ENCODE results near the gene GHR. TPM values are rescaled to one million over a fixed set of nuclear protein-coding genes. Genes with fewer than 3 reads are reported as not detected.

Gene GHR
- total and polyA plus RNA-seq, 10 of the 15 experiments (the other 5 are each of a cell fraction or from before 2014, with no cell fraction given) = 0.23 to 10.2 (median 0.48) TPM

GRCh38 chr5:42590566-42590965 is 167.3 kb downstream of the GHR start:
- DNase-seq (ENCODE audit: low read depth, low spot score) (no peak), FAIRE-seq (no peak), ATAC-seq (no peak)
- RAD21 ChIA-PET (ENCODE audit: unreplicated experiment) = interaction anchor here (1.0 to 1.4 kb wide), 4 partner anchors 8 to 168 kb away, joined by 3 to 5 read pairs (median 4); no protein-coding TSS in a partner anchor
- Histone ChIP-seq H3K36me3 (ENCODE audit: control insufficient read depth in 2 of 2, insufficient read depth in 2 of 2, low read length in 1 of 2) (no peaks in the 10 kb centered on the region), H3K4me1 (ENCODE audit: control insufficient read depth, insufficient read depth, low read length) (no peaks in the 10 kb centered on the region), H3K27me3 (replicated peaks in 1 of 2; ENCODE audit: control insufficient read depth in 2 of 2, insufficient read depth in 2 of 2, low read length in 1 of 2) (no peaks in the 10 kb centered on the region; a peak in 1 of 4 replicates), H3K4me2 (ENCODE audit: control insufficient read depth, insufficient read depth) (no peak overlapping the region), H3K4me3 (no peak overlapping the region), H2AFZ (ENCODE audit: control insufficient read depth, low read depth, low read length) (no peak overlapping the region), H3K79me2 (ENCODE audit: control insufficient read depth, insufficient read depth, low read length) (no peaks in the 10 kb centered on the region), H3K9ac (ENCODE audit: control insufficient read depth, insufficient read depth, low read length) (no peak overlapping the region), H3K9me3 (replicated peaks; ENCODE audit: control insufficient read depth, insufficient read depth, low read length) (no peaks in the 10 kb centered on the region), H4K20me1 (ENCODE audit: control insufficient read depth, insufficient read depth) (no peaks in the 10 kb centered on the region), H3K27ac (ENCODE audit: control insufficient read depth, insufficient read depth) (no peak overlapping the region)
- SMC1A ChIA-PET (ENCODE audit: uncharacterized antibody, unreplicated experiment) = interaction anchor here (0.8 to 2.2 kb wide), 9 partner anchors 9 to 533 kb away, joined by 3 to 9 read pairs (median 4); no protein-coding TSS in a partner anchor
- no peak for TF ChIP-seq TCF12 (IDR thresholded peaks at IDR 0.05; ENCODE audit: low read depth, low read length)
- TF ChIP-seq PKNOX1 (IDR thresholded peaks at IDR 0.05) = no peak
- no peak for TF ChIP-seq JUNB (IDR thresholded peaks at IDR 0.05)
- TF ChIP-seq MXI1 (IDR thresholded peaks at IDR 0.05; ENCODE audit: low read depth, low read length) = no peak
- BruUV-seq (replicated peaks) = no TSS peak
- CTCF ChIA-PET = interaction anchor here (0.9 to 1.8 kb wide), 7 partner anchors 16 to 533 kb away, joined by 3 to 5 read pairs (median 4); partner anchors contain the start of gene GHR
- intact Hi-C loops (cut with micrococcal nuclease; ENCODE audit: unreplicated experiment) = no loop called here
- in situ Hi-C loops (cut with MboI) = no loop called here
- POLR2A ChIA-PET = interaction anchor here (0.8 kb wide), 1 partner anchor 15 kb away, joined by 3 read pairs; no protein-coding TSS in a partner anchor

GRCh38 chr5:42591015-42591414 is 167.8 kb downstream of the GHR start:
- H3K79me2 ChIP-seq (ENCODE audit: control insufficient read depth, insufficient read depth, low read length) = no peaks in the 10 kb centered on the region
- no TSS peak for BruUV-seq (replicated peaks)
- H3K4me3 ChIP-seq = no peak overlapping the region
- H3K27me3 ChIP-seq (replicated peaks in 1 of 2; ENCODE audit: control insufficient read depth in 2 of 2, insufficient read depth in 2 of 2, low read length in 1 of 2) = no peaks in the 10 kb centered on the region; a peak in 1 of 4 replicates
- ATAC-seq = no peak
- TF ChIP-seq NBN (IDR thresholded peaks at IDR 0.05) = no peak
- H3K27ac ChIP-seq (ENCODE audit: control insufficient read depth, insufficient read depth) = no peak overlapping the region
- ChIA-PET CTCF (interaction anchor here (1.2 to 1.8 kb wide), 7 partner anchors 9 to 533 kb away, joined by 3 to 5 read pairs (median 4); partner anchors contain the start of gene GHR), RAD21 (ENCODE audit: unreplicated experiment) (interaction anchor here (0.9 to 1.4 kb wide), 5 partner anchors 9 to 122 kb away, joined by 3 to 5 read pairs (median 3); no protein-coding TSS in a partner anchor), POLR2A (interaction anchor here (0.8 kb wide), 1 partner anchor 15 kb away, joined by 3 read pairs; no protein-coding TSS in a partner anchor), SMC1A (ENCODE audit: uncharacterized antibody, unreplicated experiment) (interaction anchor here (0.8 to 1.8 kb wide), 8 partner anchors 8 to 534 kb away, joined by 3 to 7 read pairs (median 4); no protein-coding TSS in a partner anchor)
- H3K4me2 ChIP-seq (ENCODE audit: control insufficient read depth, insufficient read depth) = no peak overlapping the region
- no peaks in the 10 kb centered on the region for H4K20me1 ChIP-seq (ENCODE audit: control insufficient read depth, insufficient read depth)
- FAIRE-seq = no peak
- no peak overlapping the region for H3K9ac ChIP-seq (ENCODE audit: control insufficient read depth, insufficient read depth, low read length)
- no peak overlapping the region for H2AFZ ChIP-seq (ENCODE audit: control insufficient read depth, low read depth, low read length)
- H3K9me3 ChIP-seq (replicated peaks; ENCODE audit: control insufficient read depth, insufficient read depth, low read length) = no peaks in the 10 kb centered on the region
- H3K36me3 ChIP-seq (ENCODE audit: control insufficient read depth in 2 of 2, insufficient read depth in 2 of 2, low read length in 1 of 2) = no peaks in the 10 kb centered on the region
- 0% methylated on average over 7 of the region's 7 CpGs for WGBS (ENCODE audit: insufficient coverage, insufficient replicate concordance, low lambda C conversion rate, missing lambda C conversion rate)
- intact Hi-C loops (cut with micrococcal nuclease; ENCODE audit: unreplicated experiment) (no loop called here), in situ Hi-C loops (cut with MboI) (no loop called here)
- H3K4me1 ChIP-seq (ENCODE audit: control insufficient read depth, insufficient read depth, low read length) = no peaks in the 10 kb centered on the region
- no peak for DNase-seq (ENCODE audit: low read depth, low spot score)

Measured in GM12878 (cell line).